PC-9 (cell line): ENCODE measurements around the gene SEC31A. TPM values are rescaled to one million over a fixed set of nuclear protein-coding genes. Genes with fewer than 3 reads are reported as not detected.
A peak's percentile ranks its signal among the peaks of the same experiment; 100 is the strongest.

Experiments
- BruUV-seq: library from RNA; stranded (reverse); fragments of 400-500 nt; replicated peaks from 2 replicates; lab custom pipeline; 2021; lab: Mats Ljungman, UMichigan
- CTCF ChIA-PET: fragments of 300-600 bp; sonication (Branson Sonifier 250); formaldehyde crosslinking; loops from one replicate; lab custom pipeline; 2022; ENCODE audit warnings: antibody characterized with exemption; lab: Charles Lee
- POLR2A ChIA-PET: fragments of 300-600 bp; sonication (Branson Sonifier 250); formaldehyde crosslinking; loops from one replicate; lab custom pipeline; 2022; ENCODE audit warnings: antibody characterized with exemption; ENCODE audit not compliant: unreplicated experiment; lab: Charles Lee
- DNase-seq, 2 experiments: peaks; one replicate each; pipeline versions ENCODE4 v3.0.0 to v3.0.0-alpha.2; 2015 to 2022; ENCODE audit warnings: mixed read lengths in 1 of 2
- H2AFZ ChIP-seq: fragments of 200-600 bp; sonication (generic); 2 replicates; pipeline ENCODE4 v1.8.1; 2017; ENCODE audit warnings: antibody characterized with exemption
- H3F3A ChIP-seq: fragments of 200-600 bp; sonication (generic); 2 replicates; pipeline ENCODE4 v1.8.1; 2017; ENCODE audit warnings: antibody characterized with exemption, mild to moderate bottlenecking, low read depth; ENCODE audit not compliant: insufficient read depth
- H3K27ac ChIP-seq: fragments of 200-600 bp; sonication (generic); 2 replicates; pipeline ENCODE4 v1.6.1; 2016; ENCODE audit warnings: mixed run types
- H3K27me3 ChIP-seq: fragments of 200-600 bp; sonication (generic); 2 replicates; pipeline ENCODE4 v1.6.1; 2016; ENCODE audit warnings: low read depth, mixed run types; ENCODE audit not compliant: insufficient read depth
- H3K36me3 ChIP-seq: fragments of 200-600 bp; sonication (generic); 2 replicates; pipeline ENCODE4 v1.6.1; 2016; ENCODE audit warnings: low read depth, mixed run types
- H3K4me1 ChIP-seq: fragments of 200-600 bp; sonication (generic); replicated peaks from 2 replicates; pipeline ENCODE4 v1.6.1; 2016; ENCODE audit warnings: mixed run types; ENCODE audit not compliant: insufficient read depth
- H3K4me2 ChIP-seq: fragments of 200-600 bp; sonication (generic); 2 replicates; pipeline ENCODE4 v1.6.1; 2017; ENCODE audit warnings: mixed run types
- H3K4me3 ChIP-seq: fragments of 200-600 bp; sonication (generic); 2 replicates; pipeline ENCODE4 v1.6.1; 2016; ENCODE audit warnings: mixed run types
- H3K79me2 ChIP-seq: fragments of 200-600 bp; sonication (generic); 2 replicates; pipeline ENCODE4 v1.6.1; 2017; ENCODE audit warnings: low read depth, mixed run types
- H3K9me2 ChIP-seq: fragments of 200-600 bp; sonication (generic); 2 replicates; pipeline ENCODE4 v1.8.1; 2017; ENCODE audit warnings: mild to moderate bottlenecking; ENCODE audit not compliant: insufficient read depth
- H3K9me3 ChIP-seq: fragments of 200-600 bp; sonication (generic); 2 replicates; pipeline ENCODE4 v1.8.1; 2016; ENCODE audit warnings: low read depth; ENCODE audit not compliant: insufficient read depth
- H4K20me1 ChIP-seq: fragments of 200-600 bp; sonication (generic); 2 replicates; pipeline ENCODE4 v1.8.1; 2017; ENCODE audit not compliant: insufficient read depth
- CTCF ChIP-seq: fragments of 200-600 bp; sonication (generic); conservative IDR thresholded peaks from 2 replicates; pipeline ENCODE4 v1.6.1; 2017; ENCODE audit warnings: mixed run types, antibody characterized with exemption, mild to moderate bottlenecking, moderate library complexity
- EZH2 ChIP-seq: fragments of 200-600 bp; sonication (generic); IDR thresholded peaks from 2 replicates; pipeline ENCODE4 v1.8.0; 2017; ENCODE audit warnings: antibody characterized with exemption, low read depth
- intact Hi-C: fragments of 100-400 bp; cut with micrococcal nuclease; formaldehyde crosslinking; loops from one replicate; pipeline ENCODE4 v1.10.0; 2022; ENCODE audit not compliant: unreplicated experiment
- total RNA-seq: library from RNA; stranded (reverse); gene quantifications from 2 replicates; pipeline ENCODE4 v1.2.3, GENCODE V29; 2021

The SEC31A gene
- total RNA-seq, 1 experiment from 2014 or later: 95.5 TPM

DNA sequence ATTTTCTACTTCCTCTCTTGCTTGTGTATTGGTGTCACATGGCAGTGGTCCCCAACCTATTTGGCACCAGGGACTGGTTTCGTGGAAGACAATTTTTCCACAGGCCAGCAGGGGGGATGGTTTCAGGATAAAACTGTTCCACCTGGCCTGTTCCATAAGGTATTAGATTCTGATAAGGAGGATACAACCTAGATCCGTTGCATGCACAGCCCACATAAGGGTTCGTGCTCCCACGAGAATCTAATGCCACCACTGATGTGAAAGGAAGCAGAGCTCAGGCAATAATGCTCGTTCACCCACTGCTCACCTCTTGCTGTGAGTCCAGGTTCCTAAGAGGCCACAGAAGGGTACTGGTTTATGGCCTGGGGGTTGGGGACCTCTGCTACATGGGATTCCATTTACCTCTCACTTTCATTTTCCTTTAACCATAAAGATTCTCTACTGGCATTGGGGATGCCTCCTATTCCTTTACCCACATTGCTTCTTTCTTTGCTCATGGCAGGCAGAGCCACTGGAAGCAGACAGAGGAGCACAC lies 38.1 kb downstream of the SEC31A start:
- intact Hi-C loops: no loop called here
- no peak for DNase-seq
- BruUV-seq: no TSS peak
- H2AFZ ChIP-seq: no peak overlapping the region
- TF ChIP-seq EZH2 (no peak), CTCF (no peak)
- peaks cover 21% of the 10 kb centered on the region for H3K36me3 ChIP-seq
- no peaks in the 10 kb centered on the region for H4K20me1 ChIP-seq
- H3K4me3 ChIP-seq: no peak overlapping the region
- CTCF ChIA-PET: no interaction called here
- POLR2A ChIA-PET: interaction anchor here (0.9 kb wide), 1 partner anchor 473 kb away, joined by 3 read pairs; no protein-coding TSS in a partner anchor
- no peaks in the 10 kb centered on the region for H3K27me3 ChIP-seq
- no peak overlapping the region for H3K27ac ChIP-seq
- no peak overlapping the region for H3K4me2 ChIP-seq
- no peaks in the 10 kb centered on the region for H3K9me3 ChIP-seq
- no peaks in the 10 kb centered on the region for H3F3A ChIP-seq
- H3K9me2 ChIP-seq: no peaks in the 10 kb centered on the region
- H3K79me2 ChIP-seq: no peaks in the 10 kb centered on the region
- no peaks in the 10 kb centered on the region for H3K4me1 ChIP-seq

GRCh38 chr4:82851885-82852750 lies 38.8 kb downstream of the SEC31A start:
- no peak for TF ChIP-seq EZH2
- TF ChIP-seq CTCF: peak; percentile 64
- intact Hi-C loops: no loop called here

GRCh38 chr4:82851318-82851717 lies 39.6 kb downstream of the SEC31A start:
- H3F3A ChIP-seq: no peaks in the 10 kb centered on the region
- intact Hi-C loops: no loop called here
- no peak overlapping the region for H3K27ac ChIP-seq
- no peaks in the 10 kb centered on the region for H3K27me3 ChIP-seq
- no peaks in the 10 kb centered on the region for H3K79me2 ChIP-seq
- H3K9me3 ChIP-seq: no peaks in the 10 kb centered on the region
- no peaks in the 10 kb centered on the region for H4K20me1 ChIP-seq
- ChIA-PET CTCF (interaction anchor here (0.9 to 1.0 kb wide), 2 partner anchors 389 to 432 kb away, joined by 5 to 9 read pairs; no protein-coding TSS in a partner anchor), POLR2A (no interaction called here)
- H3K4me3 ChIP-seq: no peak overlapping the region
- no peak overlapping the region for H3K4me2 ChIP-seq
- no peak overlapping the region for H2AFZ ChIP-seq
- no peaks in the 10 kb centered on the region for H3K9me2 ChIP-seq
- H3K4me1 ChIP-seq: no peaks in the 10 kb centered on the region
- no TSS peak for BruUV-seq
- H3K36me3 ChIP-seq: peaks cover 20% of the 10 kb centered on the region
- no peak for DNase-seq
- no peak for TF ChIP-seq EZH2

More at GRCh38 chr4:82851885-82852750, 38.8 kb downstream of the SEC31A start:
- H3F3A ChIP-seq: no peaks in the 10 kb centered on the region
- H3K27ac ChIP-seq: no peak overlapping the region
- H2AFZ ChIP-seq: no peak overlapping the region
- H3K9me2 ChIP-seq: no peaks in the 10 kb centered on the region
- no peak for DNase-seq
- H4K20me1 ChIP-seq: no peaks in the 10 kb centered on the region
- H3K27me3 ChIP-seq: no peaks in the 10 kb centered on the region
- ChIA-PET CTCF (interaction anchor here (0.9 to 1.0 kb wide), 2 partner anchors 390 to 432 kb away, joined by 5 to 9 read pairs; no protein-coding TSS in a partner anchor), POLR2A (no interaction called here)
- H3K4me1 ChIP-seq: no peaks in the 10 kb centered on the region
- no TSS peak for BruUV-seq
- no peak overlapping the region for H3K4me2 ChIP-seq
- H3K36me3 ChIP-seq: peaks cover 20% of the 10 kb centered on the region
- H3K79me2 ChIP-seq: no peaks in the 10 kb centered on the region
- no peak overlapping the region for H3K4me3 ChIP-seq
- no peaks in the 10 kb centered on the region for H3K9me3 ChIP-seq
